SK-N-SH (cell line): ENCODE measurements around the gene PPM1L. TPM values are rescaled to one million over a fixed set of nuclear protein-coding genes. Genes with fewer than 3 reads are reported as not detected.

ENCODE experiments used
- CTCF ChIA-PET: fragments of 300-600, 350-600 bp; formaldehyde crosslinking; extraction: SDS; loops from one replicate; lab custom pipeline; 2021; lab: Yijun Ruan, JAX
- POLR2A ChIA-PET: fragments of 350-600 bp; sonication (Branson Sonifier 250); formaldehyde crosslinking; extraction: SDS; loops from one replicate; lab custom pipeline; 2020; ENCODE audit warnings: antibody characterized with exemption, inconsistent platforms; lab: Yijun Ruan, JAX
- DNase-seq: peaks from one replicate; pipeline ENCODE4 v3.0.0; 2012
- H2AFZ ChIP-seq: fragments of 200-600 bp; sonication (generic); 2 replicates; pipeline ENCODE4 v1.8.1; 2016; ENCODE audit warnings: antibody characterized with exemption, mild to moderate bottlenecking, low read depth
- H3F3A ChIP-seq: fragments of 200-600 bp; sonication (generic); replicated peaks from 2 replicates; pipeline ENCODE3; 2016; ENCODE audit warnings: antibody characterized with exemption, mild to moderate bottlenecking; ENCODE audit not compliant: insufficient read depth
- H3K27ac ChIP-seq, 2 experiments: fragments of 200-500 bp in 1 of 2; fragments of 200-600 bp in 1 of 2; sonication (Bioruptor generic) in 1 of 2; sonication (generic), shearing (Covaris generic) in 1 of 2; 2 replicates each; pipeline versions ENCODE4 v1.5.1 to v1.6.1; 2014 to 2016; ENCODE audit warnings: low read depth in 2 of 2, inconsistent platforms in 1 of 2, low read length in 1 of 2, mild to moderate bottlenecking in 1 of 2, mixed read lengths in 1 of 2
- H3K27me3 ChIP-seq: fragments of 200-600 bp; sonication (generic), shearing (Covaris generic); 2 replicates; pipeline ENCODE4 v1.6.1; 2016; ENCODE audit warnings: mixed run types; ENCODE audit not compliant: insufficient read depth
- H3K36me3 ChIP-seq, 2 experiments: fragments of 200-500 bp in 1 of 2; fragments of 200-600 bp in 1 of 2; sonication (Bioruptor generic) in 1 of 2; sonication (generic) in 1 of 2; replicated peaks in 1 of 2; 2 replicates each; pipeline versions ENCODE3 to v1.5.1; 2014 to 2016; ENCODE audit warnings: low read length in 1 of 2, mild to moderate bottlenecking in 1 of 2; ENCODE audit not compliant: insufficient read depth in 2 of 2, control insufficient read depth in 1 of 2
- H3K4me1 ChIP-seq, 2 experiments: fragments of 200-500 bp in 1 of 2; fragments of 200-600 bp in 1 of 2; sonication (Bioruptor generic) in 1 of 2; sonication (generic), shearing (Covaris generic) in 1 of 2; 2 replicates each; pipeline versions ENCODE4 v1.5.1 to v1.6.1; 2014 to 2016; ENCODE audit warnings: low read depth in 1 of 2, low read length in 1 of 2, mixed run types in 1 of 2; ENCODE audit not compliant: insufficient read depth in 2 of 2, control insufficient read depth in 1 of 2
- H3K4me2 ChIP-seq: fragments of 200-600 bp; sonication (generic), shearing (Covaris generic); 2 replicates; pipeline ENCODE4 v1.6.1; 2017; ENCODE audit warnings: mixed run types
- H3K4me3 ChIP-seq, 2 experiments: fragments of 200-500 bp in 1 of 2; fragments of 200-600 bp in 1 of 2; sonication (Bioruptor generic) in 1 of 2; sonication (generic), shearing (Covaris generic) in 1 of 2; 2 replicates each; pipeline versions ENCODE4 v1.5.1 to v1.8.1; 2014 to 2016; ENCODE audit warnings: low read depth in 2 of 2, inconsistent platforms in 1 of 2, low read length in 1 of 2, mild to moderate bottlenecking in 1 of 2, mixed read lengths in 1 of 2, moderate library complexity in 1 of 2
- H3K79me2 ChIP-seq: fragments of 200-600 bp; sonication (generic); 2 replicates; pipeline ENCODE4 v1.8.1; 2017; ENCODE audit warnings: mild to moderate bottlenecking; ENCODE audit not compliant: insufficient read depth
- H3K9ac ChIP-seq: fragments of 200-600 bp; sonication (generic); 2 replicates; pipeline ENCODE4 v1.6.1; 2017; ENCODE audit warnings: mixed run types
- H3K9me2 ChIP-seq: fragments of 200-600 bp; sonication (generic); 2 replicates; pipeline ENCODE4 v1.6.1; 2017; ENCODE audit warnings: mixed run types
- H3K9me3 ChIP-seq: fragments of 200-600 bp; sonication (generic); 2 replicates; pipeline ENCODE4 v1.6.1; 2017; ENCODE audit warnings: mixed run types, mild to moderate bottlenecking, moderate library complexity
- H4K20me1 ChIP-seq: fragments of 200-600 bp; sonication (generic); 2 replicates; pipeline ENCODE4 v1.6.1; 2017; ENCODE audit warnings: mild to moderate bottlenecking, mixed run types; ENCODE audit not compliant: insufficient read depth
- CTCF ChIP-seq: fragments of 200-600 bp; sonication (generic); IDR thresholded peaks from 2 replicates; pipeline ENCODE4 v1.6.1; 2017; ENCODE audit warnings: antibody characterized with exemption, mild to moderate bottlenecking, moderate library complexity
- ELF1 ChIP-seq: IDR thresholded peaks from 2 replicates; pipeline ENCODE4 v1.4.0; 2012
- EZH2phosphoT487 ChIP-seq: fragments of 200-600 bp; sonication (generic); IDR thresholded peaks from 2 replicates; pipeline ENCODE4 v1.6.1; 2017; ENCODE audit warnings: low read depth, mixed run types, mild to moderate bottlenecking, antibody characterized with exemption, moderate library complexity, borderline replicate concordance
- IRF3 ChIP-seq: fragments of 150-350 bp; IDR thresholded peaks from 2 replicates; pipeline ENCODE4 v1.6.1; 2016; ENCODE audit warnings: mild to moderate bottlenecking, low read depth, low read length
- JUND ChIP-seq: IDR thresholded peaks from 2 replicates; pipeline ENCODE4 v1.4.0; 2012
- NFIC ChIP-seq: IDR thresholded peaks from 2 replicates; pipeline ENCODE4 v1.4.0; 2012; ENCODE audit warnings: borderline replicate concordance
- RAD21 ChIP-seq: IDR thresholded peaks from 2 replicates; pipeline ENCODE4 v1.6.1; 2012; ENCODE audit warnings: mild to moderate bottlenecking, low read length
- RCOR1 ChIP-seq: fragments of 150-350 bp; IDR thresholded peaks from 2 replicates; pipeline ENCODE4 v1.6.1; 2017; ENCODE audit warnings: antibody characterized with exemption, low read length
- RXRA ChIP-seq: IDR thresholded peaks from 2 replicates; pipeline ENCODE4 v1.4.0; 2012; ENCODE audit warnings: low read depth, mild to moderate bottlenecking, borderline replicate concordance
- SIN3A ChIP-seq: IDR thresholded peaks from 2 replicates; pipeline ENCODE4 v1.6.1; 2012; ENCODE audit warnings: low read depth, mild to moderate bottlenecking, low read length, moderate library complexity, borderline replicate concordance
- SMC3 ChIP-seq: IDR thresholded peaks from 2 replicates; pipeline ENCODE4 v1.6.1; 2012; ENCODE audit warnings: low read depth, low read length, improper control_type of control experiment
- TEAD4 ChIP-seq: IDR thresholded peaks from 2 replicates; pipeline ENCODE4 v1.4.0; 2012; ENCODE audit warnings: mild to moderate bottlenecking, borderline replicate concordance; ENCODE audit not compliant: insufficient read depth
- USF2 ChIP-seq: fragments of 150-350 bp; IDR thresholded peaks from 2 replicates; pipeline ENCODE4 v1.6.1; 2017; ENCODE audit warnings: antibody characterized with exemption, low read length, low read depth, borderline replicate concordance
- ZBTB33 ChIP-seq: IDR thresholded peaks from 2 replicates; pipeline ENCODE4 v1.4.0; 2012; ENCODE audit warnings: low read depth, borderline replicate concordance
- WGBS: methylation state at CpG from one replicate; pipeline ENCODE4 v1.1.6; 2017; ENCODE audit warnings: low lambda C conversion rate; 5-methylcytosine and 5-hydroxymethylcytosine counted together
- polyA plus RNA-seq, 3 experiments: library from polyadenylated mRNA; depleted of rRNA; stranded (reverse); fragments of >200 nt; gene quantifications; 2 replicates each; pipeline ENCODE4 v1.2.3, GENCODE V29; 2012

PPM1L gene
- polyA plus RNA-seq, 1 of the 3 experiments (the other 2 are of a cell fraction), result 0.16 TPM

- Histone ChIP-seq H2AFZ (no peak overlapping the region), H3K4me3 (no peak overlapping the region), H4K20me1 (no peaks in the 10 kb centered on the region), H3F3A (no peaks in the 10 kb centered on the region), H3K4me2 (no peak overlapping the region)
- peak; percentile 44 for DNase-seq
- peak; percentile 91 for TF ChIP-seq RAD21
- TF ChIP-seq NFIC, result no peak
- TF ChIP-seq SMC3, result peak; percentile 93
- TF ChIP-seq CTCF, result peak; percentile 83
- TF ChIP-seq, all 33 proteins: peak for 3
- Histone ChIP-seq H3K27me3 (no peaks in the 10 kb centered on the region), H3K36me3 (no peaks in the 10 kb centered on the region), H3K9me2 (no peaks in the 10 kb centered on the region), H3K27ac (no peak overlapping the region), H3K79me2 (no peaks in the 10 kb centered on the region), H3K9ac (no peak overlapping the region), H3K4me1 (no peaks in the 10 kb centered on the region), H3K9me3 (no peaks in the 10 kb centered on the region)
- ChIA-PET CTCF (interaction anchor here (0.6 to 3.8 kb wide), 39 partner anchors 8 to 471 kb away, joined by 3 to 34 read pairs (median 4); partner anchors contain the start of gene PPM1L), POLR2A (no interaction called here)
- WGBS, result 26% methylated on average over 5 of the region's 5 CpGs
These were observed 186.0 kb downstream of the PPM1L start for GRCh38 chr3:160941885-160942494.

- Histone ChIP-seq H3K27me3 (no peaks in the 10 kb centered on the region), H3F3A (no peaks in the 10 kb centered on the region), H3K4me3 (no peak overlapping the region), H3K4me1 (peaks cover 0 to 4% of the 10 kb centered on the region in 2 experiments; a peak in 2 of 4 replicates), H3K9ac (no peak overlapping the region), H3K9me2 (no peaks in the 10 kb centered on the region), H4K20me1 (no peaks in the 10 kb centered on the region), H3K4me2 (no peak overlapping the region), H3K79me2 (no peaks in the 10 kb centered on the region), H3K36me3 (no peaks in the 10 kb centered on the region), H2AFZ (no peak overlapping the region), H3K9me3 (no peaks in the 10 kb centered on the region), H3K27ac (no peak overlapping the region)
- WGBS, result 31% methylated on average over 1 of the region's 1 CpG
- no peak for DNase-seq
- ChIA-PET CTCF (interaction anchor here (0.8 to 3.8 kb wide), 4 partner anchors 13 to 480 kb away, joined by 3 to 33 read pairs (median 6); no protein-coding TSS in a partner anchor), POLR2A (no interaction called here)
- no peak for TF ChIP-seq USF2
- TF ChIP-seq CTCF, result no peak
- TF ChIP-seq JUND, result no peak
- no peak for TF ChIP-seq TEAD4
- no peak for TF ChIP-seq EZH2phosphoT487
- no peak for TF ChIP-seq ELF1
- TF ChIP-seq IRF3, result no peak
- TF ChIP-seq SIN3A, result no peak
- TF ChIP-seq RCOR1, result no peak
- TF ChIP-seq NFIC, result no peak
- TF ChIP-seq RXRA, result no peak
- TF ChIP-seq ZBTB33, result no peak
These were observed 188.0 kb downstream of the PPM1L start for GRCh38 chr3:160943996-160944395.
